Motor neuron (in vitro differentiated cells): ENCODE measurements around the gene SLC39A11. TPM values are rescaled to one million over a fixed set of nuclear protein-coding genes. Genes with fewer than 3 reads are reported as not detected.

Experiments
- ATAC-seq, 8 experiments: fragments of 200-7000 bp; cut with Tn5 transposase; replicated peaks in 6 of 8; 2 replicates each; pipeline ENCODE4 v1.8.0; 2021; ENCODE audit warnings: mild to moderate bottlenecking in 8 of 8, moderate library complexity in 8 of 8
- H3K27ac ChIP-seq, 2 donors: fragments of 250-450 bp; sonication (Bioruptor Pico); 2 replicates each; pipeline ENCODE4 v1.9.0; 2021; ENCODE audit warnings: antibody characterized with exemption in 2 of 2, mild to moderate bottlenecking in 2 of 2, moderate library complexity in 1 of 2
- H3K4me1 ChIP-seq, 2 donors: fragments of 250-450 bp; sonication (Bioruptor Pico); replicated peaks in 1 of 2; 2 replicates each; pipeline ENCODE4 v1.6.1; 2021; ENCODE audit warnings: antibody characterized with exemption in 2 of 2, mild to moderate bottlenecking in 2 of 2, moderate library complexity in 1 of 2
- H3K4me3 ChIP-seq, 5 donors: fragments of 250-450 bp; sonication (Bioruptor Pico); 2 replicates each; pipeline ENCODE4 v1.9.0; 2021; ENCODE audit warnings: antibody characterized with exemption in 5 of 5, mild to moderate bottlenecking in 5 of 5, moderate library complexity in 4 of 5
- WGBS, 10 experiments: fragments of 450-650 bp; shearing (Covaris generic); methylation state at CpG; one replicate each; pipeline ENCODE4 v1.0.0; 2022; 5-methylcytosine and 5-hydroxymethylcytosine counted together
- in situ Hi-C, 9 experiments: fragments of 400-800 bp; cut with MboI; loops; one replicate each; pipeline ENCODE4 v1.15.0; 2021; ENCODE audit warnings: low sequenced_read_pairs in 9 of 9, low pct_unique_long_range_greater_than_20kb in 2 of 9; ENCODE audit not compliant: unreplicated experiment in 9 of 9
- total RNA-seq, 8 experiments: library from RNA; unstranded; fragments of 300-600 nt; gene quantifications; 2 replicates each; pipeline versions ENCODE4 v1.2.3 to v1.2.4, GENCODE V29; 2022

SLC39A11 gene
- total RNA-seq, 8 experiments from 2014 or later, result 5.3 to 27.3 (median 10.8) TPM

GRCh38 chr17:72985882-72986720, 106.4 kb downstream of the SLC39A11 start:
- in situ Hi-C loops, result loop anchor here in 2 of 9 experiments (10.0 to 25.0 kb wide), 2 partner anchors 176 to 261 kb away; partner anchors contain the start of gene SSTR2 (in 2 of the 2)

GRCh38 chr17:72984926-72985325, 107.6 kb downstream of the SLC39A11 start:
- ATAC-seq, result peak in 7 of 8 experiments; percentile 57 to 82 (median 65)
- no peaks in the 10 kb centered on the region for H3K4me1 ChIP-seq
- H3K27ac ChIP-seq, result no peak overlapping the region
- in situ Hi-C loops, result loop anchor here in 2 of 9 experiments (10.0 to 25.0 kb wide), 2 partner anchors 177 to 260 kb away; partner anchors contain the start of gene SSTR2 (in 2 of the 2)
- 0 to 100% (median 91%) methylated on average over 1 to 7 of the region's 7 CpGs; no CpG with 5 or more reads in 4 of the 10 experiments for WGBS, 10 experiments
- no peak overlapping the region for H3K4me3 ChIP-seq

More at GRCh38 chr17:72985882-72986720, 106.4 kb downstream of the SLC39A11 start:
- Histone ChIP-seq H3K27ac (no peak overlapping the region), H3K4me1 (no peaks in the 10 kb centered on the region), H3K4me3 (no peak overlapping the region)
- WGBS, 10 experiments, result 0 to 60% (median 42%) methylated on average over 1 to 9 of the region's 11 CpGs; no CpG with 5 or more reads in 4 of the 10 experiments
- ATAC-seq, result peak in 4 of 8 experiments; percentile 37 to 94 (median 76)

GRCh38 chr17:72984145-72984925, 108.2 kb downstream of the SLC39A11 start:
- Histone ChIP-seq H3K4me3 (no peak overlapping the region), H3K27ac (no peak overlapping the region), H3K4me1 (no peaks in the 10 kb centered on the region)
- 29 to 89% (median 64%) methylated on average over 1 to 8 of the region's 9 CpGs; no CpG with 5 or more reads in 2 of the 10 experiments for WGBS, 10 experiments
- ATAC-seq, result peak in 6 of 8 experiments; percentile 26 to 69 (median 28)
- in situ Hi-C loops, result loop anchor here in 2 of 9 experiments (10.0 to 25.0 kb wide), 2 partner anchors 178 to 260 kb away; partner anchors contain the start of gene SSTR2 (in 2 of the 2)

- 5 to 73% (median 59%) methylated on average over 1 to 3 of the region's 3 CpGs for WGBS, 10 experiments
- H3K4me1 ChIP-seq, result peaks cover 0 to 1% of the 10 kb centered on the region in 2 donors
- H3K4me3 ChIP-seq, result no peak overlapping the region
- H3K27ac ChIP-seq, result no peak overlapping the region
- in situ Hi-C loops, result loop anchor here in 2 of 9 experiments (10.0 to 25.0 kb wide), 2 partner anchors 180 to 258 kb away; partner anchors contain the start of gene SSTR2 (in 2 of the 2)
- ATAC-seq, result peak in 1 of 8 experiments; percentile 14
Measured at GRCh38 chr17:72982680-72983079, 109.8 kb downstream of the SLC39A11 start.

- Histone ChIP-seq H3K4me1 (peaks cover 0 to 11% of the 10 kb centered on the region in 2 donors), H3K4me3 (no peak overlapping the region), H3K27ac (no peak overlapping the region)
- in situ Hi-C loops, result loop anchor here in 2 of 9 experiments (25.0 kb wide), 1 partner anchor 184 kb away; the partner anchor contains the start of gene SSTR2 (in 2 of the 2)
- ATAC-seq, result no peak
- WGBS, 10 experiments, result 71 to 100% (median 90%) methylated on average over 1 to 8 of the region's 9 CpGs
Measured at GRCh38 chr17:72978593-72979218, 113.8 kb downstream of the SLC39A11 start.

- 79 to 100% (median 89%) methylated on average over 1 to 14 of the region's 20 CpGs for WGBS, 10 experiments
- no peak for ATAC-seq
- Histone ChIP-seq H3K4me1 (peaks cover 0 to 11% of the 10 kb centered on the region in 2 donors), H3K4me3 (no peak overlapping the region), H3K27ac (no peak overlapping the region)
- in situ Hi-C loops, result loop anchor here in 2 of 9 experiments (25.0 kb wide), 1 partner anchor 184 kb away; the partner anchor contains the start of gene SSTR2 (in 2 of the 2)
Measured at GRCh38 chr17:72977771-72978417, 114.6 kb downstream of the SLC39A11 start.

GRCh38 chr17:72976971-72977770, 115.3 kb downstream of the SLC39A11 start:
- ATAC-seq, result peak; percentile 23 to 92 (median 66)
- WGBS, 10 experiments, result 33 to 100% (median 76%) methylated on average over 1 to 7 of the region's 12 CpGs; no CpG with 5 or more reads in 1 of the 10 experiments

GRCh38 chr17:72975509-72975908, 117.0 kb downstream of the SLC39A11 start:
- in situ Hi-C loops, result loop anchor here in 2 of 9 experiments (25.0 kb wide), 1 partner anchor 187 kb away; the partner anchor contains the start of gene SSTR2 (in 2 of the 2)
- Histone ChIP-seq H3K4me3 (no peak overlapping the region), H3K4me1 (peaks cover 11 to 18% of the 10 kb centered on the region in 2 donors), H3K27ac (no peak overlapping the region)
- 67 to 100% (median 100%) methylated on average over 1 to 2 of the region's 2 CpGs; no CpG with 5 or more reads in 3 of the 10 experiments for WGBS, 10 experiments
- no peak for ATAC-seq

More at GRCh38 chr17:72976971-72977770, 115.3 kb downstream of the SLC39A11 start:
- Histone ChIP-seq H3K27ac (no peak overlapping the region), H3K4me1 (peaks cover 0 to 11% of the 10 kb centered on the region in 2 donors), H3K4me3 (no peak overlapping the region)
- in situ Hi-C loops, result loop anchor here in 2 of 9 experiments (25.0 kb wide), 1 partner anchor 185 kb away; the partner anchor contains the start of gene SSTR2 (in 2 of the 2)

- ATAC-seq, result no peak
- in situ Hi-C loops, result loop anchor here in 2 of 9 experiments (25.0 kb wide), 1 partner anchor 188 kb away; the partner anchor contains the start of gene SSTR2 (in 2 of the 2)
- no peak overlapping the region for H3K4me3 ChIP-seq
- 58 to 100% (median 91%) methylated on average over 1 to 4 of the region's 4 CpGs; no CpG with 5 or more reads in 2 of the 10 experiments for WGBS, 10 experiments
- H3K4me1 ChIP-seq, result peaks cover 19 to 25% of the 10 kb centered on the region in 2 donors
- H3K27ac ChIP-seq, result no peak overlapping the region
Measured at GRCh38 chr17:72974605-72975232, 117.8 kb downstream of the SLC39A11 start.

- in situ Hi-C loops, result no loop called here
- WGBS, 10 experiments, result 76 to 100% (median 96%) methylated on average over 1 to 7 of the region's 9 CpGs
- peaks cover 21 to 22% of the 10 kb centered on the region in 2 donors for H3K4me1 ChIP-seq
- H3K27ac ChIP-seq, result no peak overlapping the region
- ATAC-seq, result peak in 1 of 8 experiments; percentile 30
- no peak overlapping the region for H3K4me3 ChIP-seq
Measured at GRCh38 chr17:72972263-72972951, 120.1 kb downstream of the SLC39A11 start.
